ENCODE results near the gene PAK4. TPM values are rescaled to one million over a fixed set of nuclear protein-coding genes. Genes with fewer than 3 reads are reported as not detected.
A peak's percentile ranks its signal among the peaks of the same experiment; 100 is the strongest.

Gene PAK4
- total and polyA plus RNA-seq, 2 of the 13 experiments (the other 11 are each of a cell fraction or from before 2014, with no cell fraction given) = 9.5 to 17.8 TPM

DNA sequence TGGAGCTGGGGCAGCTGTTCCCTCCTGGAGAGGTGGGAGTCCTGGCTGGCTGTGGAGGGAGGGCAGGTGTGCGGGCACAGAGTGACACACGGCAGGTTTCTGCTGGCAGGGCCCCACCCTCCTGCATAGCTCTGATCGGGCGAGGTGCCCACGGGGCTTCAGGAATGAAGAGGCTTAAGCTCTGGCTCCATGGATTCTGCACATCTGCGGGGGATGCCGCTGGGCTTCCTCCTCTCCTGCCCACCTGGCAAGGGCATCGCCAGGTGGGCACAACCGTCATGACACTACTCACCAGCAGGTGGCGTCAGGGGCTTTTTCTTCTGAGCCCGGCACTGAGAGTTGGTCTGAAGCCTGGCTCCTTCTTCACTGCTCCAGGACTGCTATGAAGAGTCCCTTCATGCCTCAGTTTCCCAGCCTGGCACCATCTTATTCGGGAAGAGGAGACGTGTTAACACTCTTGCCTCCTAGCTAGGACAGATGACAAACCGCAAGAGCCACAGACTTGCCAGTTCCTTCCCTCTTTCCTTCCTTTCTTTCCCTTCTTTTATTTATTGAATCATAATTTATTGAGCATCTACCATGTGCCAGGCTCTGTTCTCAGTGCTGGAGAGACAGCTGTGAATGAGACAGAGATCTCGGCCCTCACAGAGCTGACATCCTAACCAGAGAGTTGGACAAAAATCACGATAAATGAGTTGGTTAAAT lies 15.2 kb upstream of the PAK4 start (continued):
- TF ChIP-seq KLF12 (CRISPR knock-in tag; IDR thresholded peaks at IDR 0.05; ENCODE audit: borderline replicate concordance) (no peak), KMT2B (CRISPR knock-in tag; IDR thresholded peaks at IDR 0.05) (no peak), RAD21 (CRISPR knock-in tag; IDR thresholded peaks at IDR 0.05) (peak; percentile 50; the same call in 1 of the 2 replicates), ZFP91 (CRISPR knock-in tag; IDR thresholded peaks at IDR 0.05; ENCODE audit: borderline replicate concordance) (peak; percentile 43; the same call in 1 of the 2 replicates), ZNF282 (IDR thresholded peaks at IDR 0.05; ENCODE audit: partially characterized antibody) (no peak), ZNF780A (CRISPR knock-in tag; IDR thresholded peaks at IDR 0.05) (no peak), STAG1 (CRISPR knock-in tag; IDR thresholded peaks at IDR 0.05) (peak; percentile 85), BORCS8-MEF2B (CRISPR knock-in tag; IDR thresholded peaks at IDR 0.05) (no peak)
- TF ChIP-seq, protein P1, sequence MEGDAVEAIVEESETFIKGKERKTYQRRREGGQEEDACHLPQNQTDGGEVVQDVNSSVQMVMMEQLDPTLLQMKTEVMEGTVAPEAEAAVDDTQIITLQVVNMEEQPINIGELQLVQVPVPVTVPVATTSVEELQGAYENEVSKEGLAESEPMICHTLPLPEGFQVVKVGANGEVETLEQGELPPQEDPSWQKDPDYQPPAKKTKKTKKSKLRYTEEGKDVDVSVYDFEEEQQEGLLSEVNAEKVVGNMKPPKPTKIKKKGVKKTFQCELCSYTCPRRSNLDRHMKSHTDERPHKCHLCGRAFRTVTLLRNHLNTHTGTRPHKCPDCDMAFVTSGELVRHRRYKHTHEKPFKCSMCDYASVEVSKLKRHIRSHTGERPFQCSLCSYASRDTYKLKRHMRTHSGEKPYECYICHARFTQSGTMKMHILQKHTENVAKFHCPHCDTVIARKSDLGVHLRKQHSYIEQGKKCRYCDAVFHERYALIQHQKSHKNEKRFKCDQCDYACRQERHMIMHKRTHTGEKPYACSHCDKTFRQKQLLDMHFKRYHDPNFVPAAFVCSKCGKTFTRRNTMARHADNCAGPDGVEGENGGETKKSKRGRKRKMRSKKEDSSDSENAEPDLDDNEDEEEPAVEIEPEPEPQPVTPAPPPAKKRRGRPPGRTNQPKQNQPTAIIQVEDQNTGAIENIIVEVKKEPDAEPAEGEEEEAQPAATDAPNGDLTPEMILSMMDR (CRISPR knock-in tag; IDR thresholded peaks at IDR 0.05) = peak; percentile 88
- TF ChIP-seq, protein P2, sequence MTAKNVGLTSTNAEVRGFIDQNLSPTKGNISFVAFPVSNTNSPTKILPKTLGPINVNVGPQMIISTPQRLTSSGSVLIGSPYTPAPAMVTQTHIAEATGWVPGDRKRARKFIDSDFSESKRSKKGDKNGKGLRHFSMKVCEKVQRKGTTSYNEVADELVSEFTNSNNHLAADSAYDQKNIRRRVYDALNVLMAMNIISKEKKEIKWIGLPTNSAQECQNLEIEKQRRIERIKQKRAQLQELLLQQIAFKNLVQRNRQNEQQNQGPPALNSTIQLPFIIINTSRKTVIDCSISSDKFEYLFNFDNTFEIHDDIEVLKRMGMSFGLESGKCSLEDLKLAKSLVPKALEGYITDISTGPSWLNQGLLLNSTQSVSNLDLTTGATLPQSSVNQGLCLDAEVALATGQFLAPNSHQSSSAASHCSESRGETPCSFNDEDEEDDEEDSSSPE (CRISPR knock-in tag; IDR thresholded peaks at IDR 0.05) = no peak
- TF ChIP-seq, protein P3, sequence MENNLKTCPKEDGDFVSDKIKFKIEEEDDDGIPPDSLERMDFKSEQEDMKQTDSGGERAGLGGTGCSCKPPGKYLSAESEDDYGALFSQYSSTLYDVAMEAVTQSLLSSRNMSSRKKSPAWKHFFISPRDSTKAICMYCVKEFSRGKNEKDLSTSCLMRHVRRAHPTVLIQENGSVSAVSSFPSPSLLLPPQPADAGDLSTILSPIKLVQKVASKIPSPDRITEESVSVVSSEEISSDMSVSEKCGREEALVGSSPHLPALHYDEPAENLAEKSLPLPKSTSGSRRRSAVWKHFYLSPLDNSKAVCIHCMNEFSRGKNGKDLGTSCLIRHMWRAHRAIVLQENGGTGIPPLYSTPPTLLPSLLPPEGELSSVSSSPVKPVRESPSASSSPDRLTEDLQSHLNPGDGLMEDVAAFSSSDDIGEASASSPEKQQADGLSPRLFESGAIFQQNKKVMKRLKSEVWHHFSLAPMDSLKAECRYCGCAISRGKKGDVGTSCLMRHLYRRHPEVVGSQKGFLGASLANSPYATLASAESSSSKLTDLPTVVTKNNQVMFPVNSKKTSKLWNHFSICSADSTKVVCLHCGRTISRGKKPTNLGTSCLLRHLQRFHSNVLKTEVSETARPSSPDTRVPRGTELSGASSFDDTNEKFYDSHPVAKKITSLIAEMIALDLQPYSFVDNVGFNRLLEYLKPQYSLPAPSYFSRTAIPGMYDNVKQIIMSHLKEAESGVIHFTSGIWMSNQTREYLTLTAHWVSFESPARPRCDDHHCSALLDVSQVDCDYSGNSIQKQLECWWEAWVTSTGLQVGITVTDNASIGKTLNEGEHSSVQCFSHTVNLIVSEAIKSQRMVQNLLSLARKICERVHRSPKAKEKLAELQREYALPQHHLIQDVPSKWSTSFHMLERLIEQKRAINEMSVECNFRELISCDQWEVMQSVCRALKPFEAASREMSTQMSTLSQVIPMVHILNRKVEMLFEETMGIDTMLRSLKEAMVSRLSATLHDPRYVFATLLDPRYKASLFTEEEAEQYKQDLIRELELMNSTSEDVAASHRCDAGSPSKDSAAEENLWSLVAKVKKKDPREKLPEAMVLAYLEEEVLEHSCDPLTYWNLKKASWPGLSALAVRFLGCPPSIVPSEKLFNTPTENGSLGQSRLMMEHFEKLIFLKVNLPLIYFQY (CRISPR knock-in tag; IDR thresholded peaks at IDR 0.05; ENCODE audit: borderline replicate concordance) = no peak
- TF ChIP-seq, protein P4, sequence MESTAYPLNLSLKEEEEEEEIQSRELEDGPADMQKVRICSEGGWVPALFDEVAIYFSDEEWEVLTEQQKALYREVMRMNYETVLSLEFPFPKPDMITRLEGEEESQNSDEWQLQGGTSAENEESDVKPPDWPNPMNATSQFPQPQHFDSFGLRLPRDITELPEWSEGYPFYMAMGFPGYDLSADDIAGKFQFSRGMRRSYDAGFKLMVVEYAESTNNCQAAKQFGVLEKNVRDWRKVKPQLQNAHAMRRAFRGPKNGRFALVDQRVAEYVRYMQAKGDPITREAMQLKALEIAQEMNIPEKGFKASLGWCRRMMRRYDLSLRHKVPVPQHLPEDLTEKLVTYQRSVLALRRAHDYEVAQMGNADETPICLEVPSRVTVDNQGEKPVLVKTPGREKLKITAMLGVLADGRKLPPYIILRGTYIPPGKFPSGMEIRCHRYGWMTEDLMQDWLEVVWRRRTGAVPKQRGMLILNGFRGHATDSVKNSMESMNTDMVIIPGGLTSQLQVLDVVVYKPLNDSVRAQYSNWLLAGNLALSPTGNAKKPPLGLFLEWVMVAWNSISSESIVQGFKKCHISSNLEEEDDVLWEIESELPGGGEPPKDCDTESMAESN (CRISPR knock-in tag; conservative IDR thresholded peaks at IDR 0.05) = no peak

Measured in HepG2 (cell line).